Effector memory CD4-positive, alpha-beta T cell (primary cell): ENCODE data around the gene HDAC11.

ENCODE experiments used
- DNase-seq, 3 donors: peaks; one replicate each; pipeline ENCODE4 v3.0.0-alpha.2; 2020
- H3K27ac ChIP-seq: 2 replicates; pipeline ENCODE4 v1.7.0; 2013; ENCODE audit warnings: mild to moderate bottlenecking, low read length, moderate library complexity; ENCODE audit not compliant: insufficient read depth, poor library complexity, severe bottlenecking
- H3K27me3 ChIP-seq: replicated peaks from 2 replicates; pipeline ENCODE4 v1.7.0; 2013; ENCODE audit warnings: mild to moderate bottlenecking, low read length; ENCODE audit not compliant: insufficient read depth, control insufficient read depth, poor library complexity, severe bottlenecking
- H3K36me3 ChIP-seq: 2 replicates; pipeline ENCODE4 v1.7.0; 2013; ENCODE audit warnings: mild to moderate bottlenecking, low read length, moderate library complexity; ENCODE audit not compliant: control insufficient read depth, insufficient read depth
- H3K4me1 ChIP-seq: 2 replicates; pipeline ENCODE4 v1.7.0; 2013; ENCODE audit warnings: low read length, mild to moderate bottlenecking; ENCODE audit not compliant: control insufficient read depth, insufficient read depth, poor library complexity, severe bottlenecking
- H3K4me3 ChIP-seq: 2 replicates; pipeline ENCODE4 v1.7.0; 2013; ENCODE audit warnings: low read length, low read depth, mild to moderate bottlenecking; ENCODE audit not compliant: insufficient read depth, poor library complexity, severe bottlenecking
- H3K9me3 ChIP-seq: 2 replicates; pipeline ENCODE4 v1.7.0; 2013; ENCODE audit warnings: mild to moderate bottlenecking, low read length, moderate library complexity; ENCODE audit not compliant: control insufficient read depth

Gene HDAC11

DNA sequence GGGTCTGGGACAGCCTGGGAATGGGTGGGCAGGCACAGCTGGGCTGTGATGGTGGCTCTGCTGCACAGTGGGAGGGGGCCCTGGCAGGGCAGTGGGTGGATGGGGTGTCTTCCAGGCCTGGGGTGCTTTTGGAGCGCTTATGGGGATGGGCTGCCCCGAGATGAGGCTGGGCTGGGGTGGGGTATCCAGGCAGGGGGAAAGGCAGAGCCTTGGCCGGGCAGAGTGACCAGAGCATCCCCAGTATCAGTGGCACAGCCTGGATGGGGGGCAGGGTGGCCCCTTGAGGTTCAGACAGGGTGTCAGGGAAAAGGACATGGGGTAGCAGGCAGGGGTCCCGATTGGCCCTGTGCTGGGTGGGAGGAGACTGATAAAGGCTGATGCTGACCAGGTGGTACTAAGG, 26.6 kb downstream of the HDAC11 start:
- H3K27ac ChIP-seq = no peak overlapping the region
- no peak for DNase-seq
- no peaks in the 10 kb centered on the region for H3K9me3 ChIP-seq

DNA sequence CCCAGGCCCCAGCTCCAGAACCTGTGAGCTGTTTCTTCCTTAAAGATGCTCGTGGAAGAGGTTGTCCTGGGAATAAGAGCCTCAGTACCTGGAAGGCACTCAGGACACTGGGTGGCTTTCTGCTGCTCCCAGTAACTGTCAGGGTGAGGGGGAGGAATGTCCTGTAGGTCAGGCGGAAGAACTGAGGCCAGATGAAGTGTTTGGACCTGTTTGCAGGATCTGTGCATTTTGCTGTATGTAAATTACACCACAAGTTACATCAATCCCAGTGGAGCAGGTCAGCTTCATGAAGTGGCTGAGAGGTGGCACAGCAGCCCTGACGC, 27.1 kb downstream of the HDAC11 start:
- Histone ChIP-seq H3K36me3 (no peaks in the 10 kb centered on the region), H3K4me3 (no peak overlapping the region), H3K9me3 (no peaks in the 10 kb centered on the region), H3K27me3 (no peaks in the 10 kb centered on the region), H3K27ac (no peak overlapping the region), H3K4me1 (no peaks in the 10 kb centered on the region)
- DNase-seq = no peak

More for the DNA sequence above, 26.6 kb downstream of the HDAC11 start:
- H3K36me3 ChIP-seq = no peaks in the 10 kb centered on the region
- H3K4me3 ChIP-seq = no peak overlapping the region
- no peaks in the 10 kb centered on the region for H3K27me3 ChIP-seq
- H3K4me1 ChIP-seq = no peaks in the 10 kb centered on the region

DNA sequence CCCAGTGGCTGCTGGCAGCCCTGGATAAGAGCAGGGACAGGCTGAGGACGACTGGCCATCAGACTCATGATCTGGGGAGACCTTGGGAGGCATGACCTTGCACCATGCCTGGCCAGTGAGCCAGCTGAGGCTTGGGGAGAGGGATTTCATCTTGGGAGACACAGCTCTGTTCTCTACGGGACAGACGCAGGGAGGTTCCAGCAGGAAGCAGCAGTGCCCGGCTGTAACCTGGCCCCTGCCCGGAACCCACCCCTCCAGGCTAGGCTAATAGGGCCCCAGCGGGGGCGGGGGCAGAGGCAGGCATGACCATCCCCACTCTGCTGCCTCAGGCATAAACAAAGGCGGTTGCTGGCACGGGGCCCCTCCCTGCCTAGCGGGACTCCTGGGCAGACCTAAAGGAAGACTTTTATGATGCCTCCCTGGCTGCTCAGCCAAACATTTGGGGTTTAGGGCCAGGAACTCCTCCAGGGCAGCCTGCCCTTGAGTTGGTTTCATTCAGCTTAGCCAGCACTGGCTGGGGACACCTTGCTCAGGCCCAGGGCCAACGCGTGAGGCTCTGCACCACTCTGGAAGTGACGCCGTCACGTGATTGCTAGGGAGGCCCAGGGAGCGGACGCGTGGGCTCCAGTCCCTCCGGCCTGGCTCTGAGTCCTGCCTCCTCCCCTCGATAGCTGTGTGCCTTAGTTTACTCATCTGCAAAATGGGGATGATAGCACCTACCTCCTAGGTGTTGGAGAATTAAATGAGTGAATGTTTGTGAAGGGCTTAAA, 27.6 kb downstream of the HDAC11 start:
- DNase-seq = no peak
- no peak overlapping the region for H3K27ac ChIP-seq
- H3K4me3 ChIP-seq = no peak overlapping the region
- H3K4me1 ChIP-seq = no peaks in the 10 kb centered on the region
- no peaks in the 10 kb centered on the region for H3K36me3 ChIP-seq
- H3K9me3 ChIP-seq = no peaks in the 10 kb centered on the region
- no peaks in the 10 kb centered on the region for H3K27me3 ChIP-seq

DNA sequence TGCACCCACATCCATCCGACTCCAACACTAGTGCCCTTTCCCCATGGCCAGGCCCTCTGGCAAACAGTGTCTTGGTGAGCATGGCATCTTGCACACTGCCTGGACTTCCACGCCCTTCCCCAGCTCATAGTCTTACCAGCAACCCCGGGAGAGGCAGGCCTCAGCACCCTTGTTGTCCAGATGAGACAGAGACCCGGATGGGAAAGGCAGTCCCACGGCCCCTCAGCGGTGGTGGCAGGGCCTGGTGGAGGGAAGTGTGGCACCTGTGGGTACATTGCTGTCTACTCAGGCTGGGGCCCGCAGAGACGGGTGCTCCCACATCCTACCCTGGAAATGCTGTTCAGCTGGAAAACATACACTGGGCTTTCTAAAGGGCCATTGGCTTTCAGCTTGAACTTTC, 28.4 kb downstream of the HDAC11 start:
- Histone ChIP-seq H3K27me3 (no peaks in the 10 kb centered on the region), H3K4me1 (no peaks in the 10 kb centered on the region), H3K27ac (no peak overlapping the region)

DNA sequence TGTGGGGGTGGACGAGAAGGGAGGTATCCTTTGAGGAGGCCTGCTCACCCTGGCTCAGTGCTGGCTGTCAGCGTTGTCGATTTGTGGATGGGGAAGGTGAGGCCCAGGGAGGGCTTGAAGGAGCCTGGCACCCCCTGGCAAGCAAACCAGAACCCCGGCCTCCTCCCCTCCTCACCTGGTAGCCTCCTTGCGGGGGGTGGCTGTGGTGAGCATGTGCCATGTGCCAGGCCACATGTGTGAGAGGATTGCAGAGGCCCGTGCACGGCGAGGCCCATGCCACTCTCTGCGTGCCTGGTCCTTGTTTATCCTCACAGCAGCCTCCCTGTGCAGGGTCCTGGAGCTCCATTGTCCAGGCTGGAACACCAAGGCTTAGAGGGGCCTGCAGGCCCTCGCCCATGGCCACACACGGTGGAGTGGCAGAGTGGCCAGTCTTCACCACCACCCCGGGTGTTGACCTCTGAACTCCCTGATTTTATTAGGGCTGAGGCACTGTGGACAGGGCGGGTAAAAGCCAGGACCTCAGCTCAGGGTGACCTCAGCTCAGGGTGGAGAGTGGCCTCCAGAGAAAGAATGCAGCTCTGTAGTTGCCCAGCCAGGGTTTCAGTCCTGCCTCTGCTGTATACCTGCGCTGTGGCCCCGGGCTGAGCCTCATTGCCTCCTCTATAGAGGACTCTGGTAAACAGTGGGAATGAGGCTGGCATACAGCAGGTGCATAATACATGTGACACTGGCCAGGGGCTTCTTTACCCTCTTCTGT, 29.1 kb downstream of the HDAC11 start:
- Histone ChIP-seq H3K9me3 (no peaks in the 10 kb centered on the region), H3K4me3 (no peak overlapping the region), H3K4me1 (no peaks in the 10 kb centered on the region), H3K27me3 (no peaks in the 10 kb centered on the region), H3K36me3 (no peaks in the 10 kb centered on the region), H3K27ac (no peak overlapping the region)
- DNase-seq = no peak

More for the DNA sequence above, 28.4 kb downstream of the HDAC11 start:
- H3K4me3 ChIP-seq = no peak overlapping the region
- H3K9me3 ChIP-seq = no peaks in the 10 kb centered on the region
- H3K36me3 ChIP-seq = no peaks in the 10 kb centered on the region
- DNase-seq = no peak

DNA sequence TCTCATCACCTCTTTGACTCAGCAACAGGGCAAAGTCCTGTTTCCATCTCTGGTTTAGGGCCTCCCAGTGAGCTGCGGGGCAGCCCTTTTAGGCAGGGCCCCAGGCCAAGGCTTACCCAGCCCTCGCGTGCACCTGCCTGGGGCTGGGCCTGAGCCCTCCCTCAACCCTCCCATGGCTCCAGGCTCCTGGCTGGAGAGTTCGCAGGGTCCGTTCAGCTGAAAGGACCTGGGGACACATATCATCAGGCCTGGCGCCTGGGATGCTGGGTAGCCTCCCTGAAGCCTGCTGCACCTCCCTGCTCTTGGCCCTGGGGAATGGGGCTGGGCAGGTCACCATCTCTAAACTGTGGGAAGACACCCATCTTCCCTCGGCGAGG, 29.7 kb downstream of the HDAC11 start:
- no peak overlapping the region for H3K27ac ChIP-seq
- H3K27me3 ChIP-seq = no peaks in the 10 kb centered on the region
- H3K36me3 ChIP-seq = no peaks in the 10 kb centered on the region
- H3K9me3 ChIP-seq = no peaks in the 10 kb centered on the region
- no peak overlapping the region for H3K4me3 ChIP-seq
- DNase-seq = no peak
- no peaks in the 10 kb centered on the region for H3K4me1 ChIP-seq

DNA sequence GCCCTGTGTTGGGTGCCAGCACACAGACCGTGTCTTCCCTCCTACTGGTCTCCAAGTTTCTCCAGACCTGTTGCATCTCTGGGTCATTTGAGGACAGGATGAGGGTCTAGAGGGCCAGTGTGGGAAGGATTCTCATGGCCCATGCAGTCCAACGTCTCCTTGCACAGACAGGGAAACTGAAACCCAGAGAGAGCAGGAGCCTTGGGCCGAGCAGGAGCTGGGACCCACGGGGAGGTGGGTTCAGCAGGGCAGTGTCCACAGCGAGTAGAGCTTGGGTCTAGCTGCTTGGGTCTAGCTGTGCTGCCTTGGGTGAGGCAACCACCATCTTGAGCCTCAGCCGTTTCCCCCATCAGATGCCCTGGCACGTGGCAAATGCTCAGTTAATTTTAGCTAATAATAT, 32.3 kb downstream of the HDAC11 start:
- H3K9me3 ChIP-seq = no peaks in the 10 kb centered on the region
- H3K4me3 ChIP-seq = no peak overlapping the region
- H3K27ac ChIP-seq = no peak overlapping the region
- no peaks in the 10 kb centered on the region for H3K27me3 ChIP-seq
- no peaks in the 10 kb centered on the region for H3K4me1 ChIP-seq
- H3K36me3 ChIP-seq = no peaks in the 10 kb centered on the region
- DNase-seq = no peak

DNA sequence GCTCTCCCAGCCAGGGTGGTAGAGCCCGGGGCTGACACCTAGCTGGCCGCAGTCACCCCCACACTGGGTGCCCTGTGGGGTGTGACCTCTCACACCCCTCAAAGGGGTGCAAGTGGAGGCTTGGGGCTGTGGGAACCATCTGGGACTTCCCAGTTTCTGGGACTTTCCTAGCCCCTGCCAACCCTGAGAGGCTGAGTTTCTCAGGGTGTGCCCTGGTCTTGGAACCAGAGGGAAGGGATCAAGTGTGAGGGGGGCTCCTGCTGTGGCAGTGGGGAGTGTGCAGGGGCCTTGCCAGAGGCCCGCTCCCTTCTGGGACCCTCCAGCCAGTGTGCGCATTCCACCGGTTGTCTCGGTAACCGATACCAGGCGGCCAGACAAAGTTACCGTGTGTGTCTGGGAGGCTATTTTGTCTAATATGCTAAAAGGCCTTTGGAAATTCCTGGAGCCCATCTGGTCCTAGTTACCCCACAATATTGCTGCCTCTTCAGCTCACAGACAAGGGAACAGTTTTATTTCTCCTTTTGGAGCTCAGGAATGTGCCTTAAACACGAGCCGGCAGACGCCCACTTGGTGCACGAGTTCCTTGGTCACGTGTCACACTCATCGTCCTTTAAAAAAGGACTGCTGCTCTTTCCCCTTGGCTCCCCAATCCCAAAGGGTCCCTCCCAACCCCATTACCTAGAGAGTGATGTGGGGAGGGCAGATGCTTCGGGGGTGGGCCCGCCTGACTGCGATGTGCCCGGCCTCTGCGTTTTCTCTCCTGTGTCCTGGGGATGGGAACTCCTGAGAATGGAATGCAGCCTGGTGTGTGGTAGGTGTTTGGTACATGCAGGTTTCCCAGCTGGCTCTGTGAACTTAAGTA, 33.2 kb downstream of the HDAC11 start:
- Histone ChIP-seq H3K36me3 (no peaks in the 10 kb centered on the region), H3K27ac (no peak overlapping the region), H3K27me3 (no peaks in the 10 kb centered on the region), H3K4me1 (no peaks in the 10 kb centered on the region), H3K9me3 (no peaks in the 10 kb centered on the region), H3K4me3 (no peak overlapping the region)
- DNase-seq = no peak

DNA sequence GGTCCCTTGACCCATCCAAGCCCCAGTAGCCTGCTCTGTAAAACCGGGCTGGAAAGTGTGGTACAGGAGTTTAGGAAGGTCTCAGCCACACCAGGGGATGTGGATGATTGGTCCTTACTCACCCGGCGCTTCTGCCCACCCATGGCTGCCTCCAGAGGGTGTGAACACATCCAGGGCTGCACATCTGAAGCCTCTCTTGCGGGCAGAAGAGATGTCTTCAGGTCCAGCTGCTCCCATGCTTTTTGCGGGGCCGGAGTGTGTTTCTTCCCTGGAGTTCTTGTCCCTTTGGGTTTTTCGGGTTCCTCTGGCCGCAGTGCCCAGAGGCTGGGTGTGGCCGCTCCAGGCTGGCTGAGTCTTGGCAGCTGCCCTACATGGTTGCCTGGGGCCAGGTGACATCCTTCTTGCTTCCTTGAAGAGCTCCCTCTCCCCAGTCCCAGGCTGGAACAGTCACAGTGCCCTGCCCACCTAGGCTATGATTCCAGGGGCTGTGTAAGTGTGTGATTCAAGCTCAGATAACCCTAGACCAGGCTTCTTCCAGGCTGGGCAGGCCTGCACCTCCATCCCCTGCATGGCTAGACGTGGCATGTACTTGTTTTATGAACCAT, 33.9 kb downstream of the HDAC11 start:
- no peak overlapping the region for H3K27ac ChIP-seq

More for the DNA sequence above, 33.9 kb downstream of the HDAC11 start:
- Histone ChIP-seq H3K4me1 (no peaks in the 10 kb centered on the region), H3K27me3 (no peaks in the 10 kb centered on the region), H3K4me3 (no peak overlapping the region), H3K36me3 (no peaks in the 10 kb centered on the region), H3K9me3 (no peaks in the 10 kb centered on the region)
- DNase-seq = no peak
